ENCODE results near the gene KLHL6. TPM values are rescaled to one million over a fixed set of nuclear protein-coding genes. Genes with fewer than 3 reads are reported as not detected.

The KLHL6 gene
- polyA plus RNA-seq, 4 donors = 0.22 to 2.0 (median 1.5) TPM

DNA sequence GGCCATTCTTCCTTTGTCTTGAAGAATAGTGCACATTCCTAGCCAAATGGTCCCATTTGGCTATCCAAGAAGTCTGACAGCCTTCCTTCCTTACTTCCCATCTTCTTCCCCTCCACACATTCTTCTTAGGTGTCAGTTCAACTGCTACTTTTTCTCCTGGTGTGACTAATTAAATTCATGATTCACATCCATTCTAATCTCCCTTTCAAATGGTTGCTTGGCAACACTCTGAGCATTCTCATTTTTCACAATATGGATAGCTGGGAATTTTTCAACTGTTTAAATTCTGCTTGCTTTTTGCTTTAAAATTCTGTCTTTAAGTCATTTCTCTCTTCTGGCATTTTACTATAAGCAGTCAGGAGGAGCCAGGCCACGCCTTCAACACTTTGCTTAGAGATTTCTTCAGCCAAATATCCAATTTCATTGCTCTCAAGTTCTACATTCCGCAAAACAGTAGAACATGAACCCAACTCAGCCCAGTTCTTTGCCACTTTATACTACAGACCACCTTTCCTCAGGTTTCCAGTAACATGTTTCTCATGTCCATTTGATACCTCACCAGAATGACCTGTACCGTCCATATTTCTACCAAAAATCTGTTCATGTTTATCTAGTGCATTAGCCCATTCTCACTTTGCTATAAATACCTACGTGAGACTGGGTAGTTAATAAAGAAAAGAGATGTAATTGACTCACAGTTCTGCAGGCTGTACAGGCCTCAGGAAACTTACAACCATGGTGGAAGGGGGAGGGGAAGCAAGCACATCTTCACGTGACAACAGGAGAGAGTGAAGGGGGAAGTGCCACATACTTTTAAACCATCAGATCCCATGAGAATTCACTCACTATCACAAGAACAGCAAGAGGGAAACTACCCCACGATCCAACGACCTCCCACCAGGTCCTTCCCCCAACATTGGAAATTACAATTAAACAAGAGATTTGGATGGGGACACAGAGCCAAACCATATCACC lies 95.1 kb downstream of the KLHL6 start:
- Histone ChIP-seq H3K36me3 (ENCODE audit: control insufficient read depth in 3 of 3, insufficient read depth in 2 of 3, low read depth in 1 of 3, low read length in 3 of 3) (peaks cover 0 to 4% (median 0%) of the 10 kb centered on the region in 3 donors), H3K27ac (ENCODE audit: low read depth in 1 of 3, low read length in 2 of 3) (no peak overlapping the region), H3K27me3 (ENCODE audit: control insufficient read depth in 3 of 3, insufficient read depth in 3 of 3, low read length in 3 of 3) (no peaks in the 10 kb centered on the region), H3K4me1 (ENCODE audit: control insufficient read depth in 3 of 3, insufficient read depth in 2 of 3, low read depth in 1 of 3, low read length in 2 of 3) (no peaks in the 10 kb centered on the region), H3K4me3 (ENCODE audit: low read depth in 1 of 3, low read length in 3 of 3) (no peak overlapping the region), H3K9me3 (ENCODE audit: control insufficient read depth in 2 of 2, insufficient read depth in 1 of 2, low read depth in 1 of 2, low read length in 1 of 2) (no peaks in the 10 kb centered on the region)
- DNase-seq (no peak), FAIRE-seq (no peak)
- 89 to 93% (median 90%) methylated on average over 7 of the region's 7 CpGs for WGBS, 3 donors

DNA sequence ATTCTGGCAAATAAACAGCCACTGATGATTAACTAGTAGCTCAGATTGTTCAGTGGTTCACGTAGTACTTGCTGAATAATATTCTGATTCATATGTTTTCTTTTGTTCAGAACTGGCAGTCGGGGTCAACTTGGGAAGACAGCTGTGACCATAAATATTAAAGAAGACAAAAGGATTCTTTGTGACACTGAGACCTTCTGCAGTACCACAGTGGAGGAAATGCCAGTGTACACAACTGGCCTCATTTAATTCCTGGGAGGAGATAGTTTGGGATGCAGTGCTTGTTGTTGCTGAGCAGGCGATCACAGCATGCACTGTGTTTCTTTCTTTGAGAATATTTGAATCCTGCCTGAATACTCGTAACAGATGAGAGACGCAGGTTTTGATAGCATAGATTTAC lies 100.4 kb downstream of the KLHL6 start:
- Histone ChIP-seq H3K4me3 (ENCODE audit: low read depth in 1 of 3, low read length in 3 of 3) (no peak overlapping the region), H3K4me1 (ENCODE audit: control insufficient read depth in 3 of 3, insufficient read depth in 2 of 3, low read depth in 1 of 3, low read length in 2 of 3) (peaks cover 0 to under 1% (median 0%) of the 10 kb centered on the region in 3 donors), H3K27me3 (ENCODE audit: control insufficient read depth in 3 of 3, insufficient read depth in 3 of 3, low read length in 3 of 3) (no peaks in the 10 kb centered on the region), H3K36me3 (ENCODE audit: control insufficient read depth in 3 of 3, insufficient read depth in 2 of 3, low read depth in 1 of 3, low read length in 3 of 3) (peaks cover 0 to 12% (median 0%) of the 10 kb centered on the region in 3 donors), H3K9me3 (ENCODE audit: control insufficient read depth in 2 of 2, insufficient read depth in 1 of 2, low read depth in 1 of 2, low read length in 1 of 2) (no peaks in the 10 kb centered on the region), H3K27ac (ENCODE audit: low read depth in 1 of 3, low read length in 2 of 3) (no peak overlapping the region)
- FAIRE-seq (no peak), DNase-seq (no peak)
- 72 to 83% (median 80%) methylated on average over 5 of the region's 5 CpGs for WGBS, 3 donors

DNA sequence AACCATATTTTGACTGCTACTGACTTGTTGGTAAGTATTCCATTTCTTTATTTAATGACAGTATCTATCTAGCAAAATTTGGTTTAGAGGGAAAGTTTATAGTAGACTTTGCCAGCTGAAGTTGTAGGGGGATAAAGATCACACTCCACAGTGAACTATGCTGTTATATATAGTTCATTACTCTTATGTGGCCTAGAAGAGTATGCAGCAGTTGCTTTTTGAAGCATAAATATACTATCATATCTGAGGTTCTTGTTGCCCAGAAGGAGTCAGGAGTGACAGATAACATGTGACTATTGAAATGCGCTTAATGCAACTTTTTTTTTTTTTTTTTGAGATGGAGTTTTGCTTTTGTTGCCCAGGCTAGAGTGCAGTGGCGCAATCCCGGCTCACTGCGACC lies 101.4 kb downstream of the KLHL6 start:
- no peak overlapping the region for H3K4me3 ChIP-seq (ENCODE audit: low read depth in 1 of 3, low read length in 3 of 3)
- FAIRE-seq (no peak), DNase-seq (no peak)
- H3K27ac ChIP-seq (ENCODE audit: low read depth in 1 of 3, low read length in 2 of 3) = no peak overlapping the region
- 90 to 97% (median 94%) methylated on average over 4 of the region's 4 CpGs for WGBS, 3 donors
- H3K36me3 ChIP-seq (ENCODE audit: control insufficient read depth in 3 of 3, insufficient read depth in 2 of 3, low read depth in 1 of 3, low read length in 3 of 3) = peaks cover 0 to 12% (median 0%) of the 10 kb centered on the region in 3 donors
- no peaks in the 10 kb centered on the region for H3K27me3 ChIP-seq (ENCODE audit: control insufficient read depth in 3 of 3, insufficient read depth in 3 of 3, low read length in 3 of 3)
- no peaks in the 10 kb centered on the region for H3K9me3 ChIP-seq (ENCODE audit: control insufficient read depth in 2 of 2, insufficient read depth in 1 of 2, low read depth in 1 of 2, low read length in 1 of 2)
- H3K4me1 ChIP-seq (ENCODE audit: control insufficient read depth in 3 of 3, insufficient read depth in 2 of 3, low read depth in 1 of 3, low read length in 2 of 3) = peaks cover 0 to 3% (median 0%) of the 10 kb centered on the region in 3 donors

DNA sequence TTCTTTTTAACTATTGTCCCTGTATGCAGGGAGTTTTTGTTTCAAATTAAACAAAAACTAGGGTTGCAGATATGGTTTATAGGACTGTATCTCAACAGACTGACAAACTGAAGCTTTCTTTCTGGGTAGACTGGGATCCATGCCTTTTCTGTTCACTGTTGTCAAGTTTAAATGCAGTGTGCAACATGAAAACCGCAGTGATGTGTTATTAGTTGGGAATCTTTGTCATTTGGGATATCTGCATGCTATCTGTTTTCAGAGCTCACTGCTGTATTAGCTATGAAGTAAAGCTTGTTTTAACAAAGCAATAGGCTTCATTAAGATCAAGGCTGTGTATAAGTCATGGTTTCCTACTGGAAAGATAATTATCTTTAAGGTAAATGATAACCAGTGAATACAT lies 105.7 kb downstream of the KLHL6 start:
- no peak for FAIRE-seq
- Histone ChIP-seq H3K27ac (ENCODE audit: low read depth in 1 of 3, low read length in 2 of 3) (no peak overlapping the region), H3K27me3 (ENCODE audit: control insufficient read depth in 3 of 3, insufficient read depth in 3 of 3, low read length in 3 of 3) (no peaks in the 10 kb centered on the region), H3K4me3 (ENCODE audit: low read depth in 1 of 3, low read length in 3 of 3) (no peak overlapping the region), H3K4me1 (ENCODE audit: control insufficient read depth in 3 of 3, insufficient read depth in 2 of 3, low read depth in 1 of 3, low read length in 2 of 3) (peaks cover 0 to 6% (median 0%) of the 10 kb centered on the region in 3 donors), H3K9me3 (ENCODE audit: control insufficient read depth in 2 of 2, insufficient read depth in 1 of 2, low read depth in 1 of 2, low read length in 1 of 2) (no peaks in the 10 kb centered on the region), H3K36me3 (ENCODE audit: control insufficient read depth in 3 of 3, insufficient read depth in 2 of 3, low read depth in 1 of 3, low read length in 3 of 3) (peaks cover 0 to 6% (median 0%) of the 10 kb centered on the region in 3 donors)
- 74 to 94% (median 90%) methylated on average over 1 of the region's 1 CpG for WGBS, 3 donors
- no peak for DNase-seq

DNA sequence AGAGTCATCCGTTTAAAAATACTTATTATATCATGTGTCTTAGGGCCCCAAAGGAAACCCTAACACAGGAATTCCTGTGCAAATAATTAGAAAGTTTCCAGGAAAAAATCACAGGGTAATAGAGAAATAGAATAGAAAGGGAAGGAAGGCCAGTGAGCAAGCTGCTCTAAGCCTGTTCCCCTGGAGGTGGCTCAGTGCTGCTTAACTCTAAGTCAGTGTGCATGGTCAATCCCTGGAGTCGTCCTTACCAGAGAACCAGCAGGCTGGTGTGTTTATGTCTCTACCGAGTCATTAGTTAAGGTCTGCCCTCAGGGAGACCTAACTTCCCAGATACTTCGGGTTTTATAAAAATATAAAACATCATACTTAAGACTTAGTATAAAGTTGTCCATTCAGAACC lies 106.1 kb downstream of the KLHL6 start:
- no peak overlapping the region for H3K4me3 ChIP-seq (ENCODE audit: low read depth in 1 of 3, low read length in 3 of 3)
- no peak overlapping the region for H3K27ac ChIP-seq (ENCODE audit: low read depth in 1 of 3, low read length in 2 of 3)
- H3K9me3 ChIP-seq (ENCODE audit: control insufficient read depth in 2 of 2, insufficient read depth in 1 of 2, low read depth in 1 of 2, low read length in 1 of 2) = no peaks in the 10 kb centered on the region
- 35 to 53% (median 47%) methylated on average over 4 of the region's 4 CpGs for WGBS, 3 donors
- H3K4me1 ChIP-seq (ENCODE audit: control insufficient read depth in 3 of 3, insufficient read depth in 2 of 3, low read depth in 1 of 3, low read length in 2 of 3) = peaks cover 0 to 6% (median 0%) of the 10 kb centered on the region in 3 donors
- DNase-seq (no peak), FAIRE-seq (no peak)
- H3K36me3 ChIP-seq (ENCODE audit: control insufficient read depth in 3 of 3, insufficient read depth in 2 of 3, low read depth in 1 of 3, low read length in 3 of 3) = peaks cover 0 to 6% (median 0%) of the 10 kb centered on the region in 3 donors
- no peaks in the 10 kb centered on the region for H3K27me3 ChIP-seq (ENCODE audit: control insufficient read depth in 3 of 3, insufficient read depth in 3 of 3, low read length in 3 of 3)

DNA sequence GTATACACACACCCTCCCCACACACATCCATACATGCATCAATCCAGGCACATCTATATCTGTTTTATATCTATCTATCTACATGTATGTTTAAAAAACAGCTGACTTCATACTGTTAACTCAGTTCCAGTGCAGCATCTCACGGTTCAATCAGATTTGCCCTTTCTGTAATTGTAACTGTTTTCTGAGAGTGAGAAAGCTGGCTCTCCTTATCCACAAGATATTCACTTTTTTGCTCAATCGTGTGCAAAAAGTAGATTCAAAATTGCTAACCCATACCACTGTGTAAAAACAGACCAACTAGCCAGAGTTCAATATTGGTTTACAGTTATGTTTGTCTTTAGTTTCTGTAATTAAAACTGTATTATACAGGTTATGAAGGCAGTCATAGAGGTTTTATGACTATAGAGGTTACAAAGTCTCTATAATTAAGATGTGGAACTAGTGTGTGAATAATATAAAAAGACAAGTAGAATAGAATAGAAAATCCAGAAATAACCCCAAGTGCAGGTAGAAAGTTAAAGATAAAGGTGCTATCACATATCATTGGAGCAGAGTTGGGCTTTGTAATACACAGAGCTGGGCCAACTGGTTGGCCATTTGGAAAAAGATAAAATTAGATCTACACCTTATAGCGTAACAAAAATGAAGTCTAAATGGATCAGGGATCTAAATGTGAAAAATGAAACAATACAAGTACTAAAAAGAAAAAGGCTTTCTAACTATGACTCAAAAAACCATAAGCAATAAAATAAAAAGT lies 107.0 kb downstream of the KLHL6 start:
- H3K4me1 ChIP-seq (ENCODE audit: control insufficient read depth in 3 of 3, insufficient read depth in 2 of 3, low read depth in 1 of 3, low read length in 2 of 3) = peaks cover 0 to 6% (median 0%) of the 10 kb centered on the region in 3 donors
- peaks cover 0 to 6% (median 0%) of the 10 kb centered on the region in 3 donors for H3K36me3 ChIP-seq (ENCODE audit: control insufficient read depth in 3 of 3, insufficient read depth in 2 of 3, low read depth in 1 of 3, low read length in 3 of 3)
- FAIRE-seq = no peak
- no peak overlapping the region for H3K27ac ChIP-seq (ENCODE audit: low read depth in 1 of 3, low read length in 2 of 3)
- no peaks in the 10 kb centered on the region for H3K27me3 ChIP-seq (ENCODE audit: control insufficient read depth in 3 of 3, insufficient read depth in 3 of 3, low read length in 3 of 3)
- 32 to 52% (median 36%) methylated on average over 3 of the region's 3 CpGs for WGBS, 3 donors
- peak overlapping the region in 1 of 3 donors; percentile 96 for H3K4me3 ChIP-seq (ENCODE audit: low read depth in 1 of 3, low read length in 3 of 3)
- peaks cover 0 to 5% of the 10 kb centered on the region in 2 donors for H3K9me3 ChIP-seq (ENCODE audit: control insufficient read depth in 2 of 2, insufficient read depth in 1 of 2, low read depth in 1 of 2, low read length in 1 of 2)
- DNase-seq = peak in 1 of 2 donors; percentile 7

DNA sequence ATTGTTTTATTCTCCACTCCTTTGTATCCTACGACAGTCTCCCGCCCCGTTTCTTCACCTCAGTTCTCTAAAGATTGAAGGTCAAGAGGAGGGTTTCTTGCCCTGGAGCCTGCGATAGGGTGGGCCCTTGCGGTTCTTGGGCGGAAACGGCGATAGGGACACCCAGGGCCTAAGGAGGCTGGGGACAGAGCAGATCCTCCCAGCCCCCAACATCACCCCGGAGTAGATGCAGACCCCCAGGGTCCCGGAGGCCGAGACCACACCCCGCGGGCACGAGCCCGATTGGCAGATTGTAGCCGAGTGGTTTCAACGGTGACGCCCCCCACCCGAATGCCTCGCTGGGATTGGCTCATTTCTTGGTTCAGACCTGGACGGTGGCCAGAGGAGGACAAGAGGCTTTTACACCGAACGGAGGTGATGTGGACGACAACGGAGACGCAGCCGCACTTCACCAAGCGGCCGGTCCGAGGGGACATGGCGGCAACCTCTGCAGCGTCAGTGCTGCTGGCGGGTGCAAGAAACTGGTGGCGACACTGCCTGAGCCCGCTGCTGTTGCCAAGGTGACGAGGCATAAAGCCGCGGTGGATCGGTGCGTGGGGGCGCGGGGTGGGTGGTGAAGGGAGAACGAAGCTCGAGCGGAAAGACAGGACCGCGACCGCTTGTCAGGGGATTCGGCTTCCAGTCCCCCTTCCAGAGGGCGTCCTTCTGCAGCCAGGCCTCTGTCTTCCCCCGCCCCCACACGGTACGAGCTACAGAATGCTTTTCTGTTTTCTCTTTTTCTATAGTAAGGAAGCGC lies 108.1 kb downstream of the KLHL6 start:
- Histone ChIP-seq H3K27ac (ENCODE audit: low read depth in 1 of 3, low read length in 2 of 3) (peak overlapping the region in 2 of 3 donors; percentile 77 to 93), H3K27me3 (ENCODE audit: control insufficient read depth in 3 of 3, insufficient read depth in 3 of 3, low read length in 3 of 3) (no peaks in the 10 kb centered on the region), H3K4me3 (ENCODE audit: low read depth in 1 of 3, low read length in 3 of 3) (peak overlapping the region; percentile 64 to 96 (median 69)), H3K36me3 (ENCODE audit: control insufficient read depth in 3 of 3, insufficient read depth in 2 of 3, low read depth in 1 of 3, low read length in 3 of 3) (peaks cover 0 to 4% (median 0%) of the 10 kb centered on the region in 3 donors), H3K9me3 (ENCODE audit: control insufficient read depth in 2 of 2, insufficient read depth in 1 of 2, low read depth in 1 of 2, low read length in 1 of 2) (peaks cover 0 to 8% of the 10 kb centered on the region in 2 donors), H3K4me1 (ENCODE audit: control insufficient read depth in 3 of 3, insufficient read depth in 2 of 3, low read depth in 1 of 3, low read length in 2 of 3) (peaks cover 0 to 6% (median 0%) of the 10 kb centered on the region in 3 donors)
- FAIRE-seq (no peak), DNase-seq (peak; percentile 91 to 97)
- 0 to 1% (median 0%) methylated on average over 49 to 54 of the region's 54 CpGs for WGBS, 3 donors

All from small intestine (tissue), 7 donors.